Measurements from ENCODE around the gene ATPAF1. TPM values are rescaled to one million over a fixed set of nuclear protein-coding genes. Genes with fewer than 3 reads are reported as not detected.
A peak's percentile ranks its signal among the peaks of the same experiment; 100 is the strongest.

ATPAF1 gene
- total and polyA plus RNA-seq, 8 donors = 32.6 to 88.8 (median 39.3) TPM

DNA sequence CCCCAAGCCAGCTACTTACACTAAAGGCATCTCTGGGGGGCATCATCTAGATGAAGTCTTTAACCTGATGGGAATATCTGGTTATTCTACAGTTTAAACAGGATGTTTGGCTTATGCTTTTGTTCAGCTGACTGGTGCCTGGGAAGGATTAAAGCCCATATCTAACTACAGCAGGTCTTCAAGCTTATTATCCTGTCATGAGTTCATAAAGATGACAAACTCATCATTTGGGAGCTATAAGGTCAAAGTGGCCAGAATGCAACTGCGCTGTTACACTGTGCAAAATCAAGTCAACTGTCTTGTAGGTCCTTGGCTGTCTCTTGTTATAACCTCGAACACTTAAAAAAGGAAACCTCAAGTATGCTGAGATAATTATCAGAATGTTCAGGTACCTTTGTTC, 33.0 kb downstream of the ATPAF1 start:
- no peak for TF ChIP-seq POLR2AphosphoS5 (IDR thresholded peaks at IDR 0.05)
- TF ChIP-seq, protein P1, sequence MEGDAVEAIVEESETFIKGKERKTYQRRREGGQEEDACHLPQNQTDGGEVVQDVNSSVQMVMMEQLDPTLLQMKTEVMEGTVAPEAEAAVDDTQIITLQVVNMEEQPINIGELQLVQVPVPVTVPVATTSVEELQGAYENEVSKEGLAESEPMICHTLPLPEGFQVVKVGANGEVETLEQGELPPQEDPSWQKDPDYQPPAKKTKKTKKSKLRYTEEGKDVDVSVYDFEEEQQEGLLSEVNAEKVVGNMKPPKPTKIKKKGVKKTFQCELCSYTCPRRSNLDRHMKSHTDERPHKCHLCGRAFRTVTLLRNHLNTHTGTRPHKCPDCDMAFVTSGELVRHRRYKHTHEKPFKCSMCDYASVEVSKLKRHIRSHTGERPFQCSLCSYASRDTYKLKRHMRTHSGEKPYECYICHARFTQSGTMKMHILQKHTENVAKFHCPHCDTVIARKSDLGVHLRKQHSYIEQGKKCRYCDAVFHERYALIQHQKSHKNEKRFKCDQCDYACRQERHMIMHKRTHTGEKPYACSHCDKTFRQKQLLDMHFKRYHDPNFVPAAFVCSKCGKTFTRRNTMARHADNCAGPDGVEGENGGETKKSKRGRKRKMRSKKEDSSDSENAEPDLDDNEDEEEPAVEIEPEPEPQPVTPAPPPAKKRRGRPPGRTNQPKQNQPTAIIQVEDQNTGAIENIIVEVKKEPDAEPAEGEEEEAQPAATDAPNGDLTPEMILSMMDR (IDR thresholded peaks at IDR 0.05) = no peak
- no peak for TF ChIP-seq POLR2A (IDR thresholded peaks at IDR 0.05)
- no peak for TF ChIP-seq EP300 (IDR thresholded peaks at IDR 0.05)
- Histone ChIP-seq H3K9me3 (no peaks in the 10 kb centered on the region), H3K36me3 (peaks cover 24 to 78% (median 71%) of the 10 kb centered on the region in 4 donors), H3K27ac (no peak overlapping the region), H3K4me3 (no peak overlapping the region), H3K4me1 (peaks cover 0 to 25% (median 16%) of the 10 kb centered on the region in 4 donors), H3K27me3 (no peaks in the 10 kb centered on the region)
- 93 to 97% (median 95%) methylated on average over 2 of the region's 2 CpGs for WGBS, 5 donors
- intact Hi-C loops (cut with DNase I; ENCODE audit: low total_unique reads) = no loop called here
- DNase-seq = no peak

DNA sequence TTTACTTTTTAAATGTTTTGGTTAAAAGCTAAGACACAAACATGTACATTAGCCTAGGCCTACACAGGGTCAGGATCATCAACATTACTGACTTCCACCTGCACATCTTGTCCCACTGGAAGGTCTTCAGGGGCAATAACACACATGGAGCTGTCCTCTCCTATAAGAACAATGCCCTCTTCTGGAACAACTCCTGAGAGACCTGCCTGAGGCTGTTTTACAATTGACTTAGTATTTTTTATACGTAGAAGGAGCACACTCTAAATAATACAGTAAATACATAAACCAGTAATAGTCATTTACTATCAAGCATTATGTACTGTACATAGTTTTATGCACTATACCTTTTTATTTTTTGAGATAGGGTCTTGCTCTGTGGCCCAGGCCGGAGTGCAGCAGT, 37.4 kb downstream of the ATPAF1 start:
- no peak overlapping the region for H3K27ac ChIP-seq
- TF ChIP-seq POLR2A (IDR thresholded peaks at IDR 0.05) (no peak), POLR2AphosphoS5 (IDR thresholded peaks at IDR 0.05) (no peak), EP300 (IDR thresholded peaks at IDR 0.05) (no peak)
- TF ChIP-seq, protein P1 (IDR thresholded peaks at IDR 0.05) = no peak
- H3K9me3 ChIP-seq = no peaks in the 10 kb centered on the region
- no peaks in the 10 kb centered on the region for H3K4me1 ChIP-seq
- DNase-seq = no peak
- H3K27me3 ChIP-seq = no peaks in the 10 kb centered on the region
- WGBS, 5 donors = 87 to 91% (median 88%) methylated on average over 2 of the region's 2 CpGs
- H3K36me3 ChIP-seq = peaks cover 24 to 64% (median 61%) of the 10 kb centered on the region in 4 donors
- no peak overlapping the region for H3K4me3 ChIP-seq
- intact Hi-C loops (cut with DNase I; ENCODE audit: low total_unique reads) = no loop called here

DNA sequence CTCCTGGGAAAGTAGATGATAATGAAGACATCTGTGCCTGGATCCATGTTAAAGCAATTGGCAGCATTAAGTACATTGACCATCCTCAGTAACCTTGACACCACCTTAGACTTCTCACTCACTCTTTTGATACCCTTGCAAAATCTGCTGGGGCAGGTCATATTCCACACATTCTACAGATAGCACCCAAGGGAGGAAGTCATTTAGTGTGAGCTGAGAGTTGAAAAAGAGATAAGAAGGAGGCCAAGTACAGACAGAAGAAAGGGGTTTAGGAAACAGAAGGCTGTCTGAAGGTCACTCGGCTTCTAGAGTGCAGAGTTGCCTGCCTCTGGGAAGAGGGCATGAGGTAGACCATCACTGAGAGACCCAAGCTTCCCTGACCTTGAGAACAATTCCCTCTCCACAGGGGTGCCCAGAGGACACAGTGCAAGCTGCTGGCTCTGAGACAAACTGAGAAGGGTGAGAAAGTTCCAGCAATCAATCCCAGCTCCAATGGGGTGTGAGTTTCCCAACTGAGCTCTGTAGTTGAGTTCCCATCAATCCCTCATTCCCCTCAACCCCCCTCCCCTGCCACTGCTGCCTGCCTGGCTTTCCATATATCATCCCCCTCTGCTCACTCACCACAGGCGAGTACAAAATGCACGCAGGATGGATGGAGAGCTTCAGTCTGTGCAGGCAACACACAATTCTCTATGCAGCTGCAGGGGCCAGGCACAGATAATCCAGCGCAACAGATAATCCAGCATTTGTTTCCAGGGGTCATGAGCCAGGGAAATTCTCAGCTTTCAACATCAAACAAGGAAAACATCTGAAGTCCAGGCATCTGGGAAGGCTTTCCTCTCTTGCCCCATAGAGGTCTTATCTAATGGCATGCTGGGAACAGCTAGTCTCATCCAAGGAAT, 44.2 kb downstream of the ATPAF1 start:
- no peak for DNase-seq
- no peaks in the 10 kb centered on the region for H3K27me3 ChIP-seq
- H3K36me3 ChIP-seq = peaks cover 0 to 2% (median under 1%) of the 10 kb centered on the region in 4 donors
- H3K4me3 ChIP-seq = no peak overlapping the region
- TF ChIP-seq POLR2AphosphoS5 (IDR thresholded peaks at IDR 0.05) = no peak
- TF ChIP-seq, protein P1 (IDR thresholded peaks at IDR 0.05) = no peak
- no peak for TF ChIP-seq POLR2A (IDR thresholded peaks at IDR 0.05)
- TF ChIP-seq EP300 (IDR thresholded peaks at IDR 0.05) = no peak
- 72 to 86% (median 76%) methylated on average over 4 of the region's 4 CpGs for WGBS, 5 donors
- peaks cover 0 to 6% (median 2%) of the 10 kb centered on the region in 4 donors for H3K4me1 ChIP-seq
- no peaks in the 10 kb centered on the region for H3K9me3 ChIP-seq
- H3K27ac ChIP-seq = no peak overlapping the region
- intact Hi-C loops (cut with DNase I; ENCODE audit: low total_unique reads) = loop anchor here (5.0 kb wide), 1 partner anchor 103 kb away; no protein-coding TSS in a partner anchor

DNA sequence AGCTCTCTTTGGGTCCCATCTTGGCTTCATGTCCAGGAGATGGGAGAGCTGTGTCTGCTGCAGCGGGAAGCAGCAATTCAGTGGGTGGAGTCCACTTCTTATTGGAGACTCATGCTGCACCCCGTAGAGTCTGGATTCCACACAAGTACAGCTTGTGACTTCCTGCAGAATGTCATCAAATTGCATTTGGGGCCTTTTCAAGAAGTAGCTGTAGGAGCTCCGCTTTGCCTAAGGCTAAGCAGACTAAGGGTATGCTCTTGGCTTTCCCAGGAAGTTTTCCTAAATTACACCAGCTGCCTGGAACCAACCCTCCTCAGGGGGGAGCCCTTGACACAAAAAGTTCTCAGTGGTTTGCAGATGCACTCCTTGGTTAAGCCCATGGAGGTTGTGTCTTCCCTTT, 45.8 kb downstream of the ATPAF1 start:
- DNase-seq = peak; percentile 42 to 56
- intact Hi-C loops (cut with DNase I; ENCODE audit: low total_unique reads) = loop anchor here (5.0 kb wide), 1 partner anchor 105 kb away; no protein-coding TSS in a partner anchor
- WGBS, 5 donors = 49 to 62% (median 59%) methylated on average over 3 of the region's 3 CpGs
- Histone ChIP-seq H3K36me3 (no peaks in the 10 kb centered on the region), H3K27ac (no peak overlapping the region), H3K27me3 (no peaks in the 10 kb centered on the region), H3K4me3 (no peak overlapping the region), H3K9me3 (no peaks in the 10 kb centered on the region), H3K4me1 (peaks cover 0 to 10% (median 5%) of the 10 kb centered on the region in 4 donors)
- TF ChIP-seq, protein P1 (IDR thresholded peaks at IDR 0.05) = peak in 5 of 7 experiments; percentile 50 to 57 (median 53)
- no peak for TF ChIP-seq POLR2A (IDR thresholded peaks at IDR 0.05)

All from stomach (tissue), 9 donors.